ENCODE results near the gene PVALEF.

DNA sequence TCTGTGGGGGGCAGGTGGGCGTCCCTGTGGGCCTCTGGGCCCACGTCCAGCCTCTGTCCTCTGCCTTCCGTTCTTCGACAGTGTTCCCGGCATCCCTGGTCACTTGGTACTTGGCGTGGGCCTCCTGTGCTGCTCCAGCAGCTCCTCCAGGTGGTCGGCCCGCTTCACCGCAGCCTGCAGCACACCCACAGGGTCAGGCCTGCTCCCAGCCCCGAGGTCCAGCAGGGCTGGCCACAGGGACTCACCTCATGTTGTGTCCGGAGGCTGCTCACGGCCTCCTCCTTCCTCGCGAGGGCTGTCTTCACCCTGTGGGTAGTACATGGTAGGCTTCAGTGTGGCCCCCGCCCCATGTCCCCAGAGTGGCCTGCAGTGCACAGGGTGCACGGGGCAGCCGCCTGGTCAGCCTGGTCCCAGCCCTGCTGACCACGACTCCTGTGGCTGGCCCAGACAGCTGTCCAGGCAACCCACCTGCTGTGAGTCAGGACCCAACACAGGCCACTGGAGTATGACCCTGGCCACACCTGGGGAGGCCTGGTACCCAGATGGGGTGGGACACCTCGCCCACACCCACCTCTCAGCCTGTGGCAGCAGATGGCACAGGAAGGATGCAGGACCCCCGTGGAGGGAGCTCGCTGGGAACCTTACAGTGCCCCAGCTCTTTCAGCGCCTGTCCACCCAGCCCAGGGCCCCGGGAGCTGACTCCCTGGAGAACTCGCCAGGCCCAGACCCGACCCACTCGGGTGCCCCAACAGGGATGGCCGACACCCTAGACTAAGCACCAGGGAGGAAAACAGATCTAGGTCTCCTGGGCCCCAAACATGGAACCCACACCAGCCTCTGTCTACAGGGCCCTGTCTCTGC lies 24.6 kb downstream of the PVALEF start:
- TF ChIP-seq POLR2A (IDR thresholded peaks at IDR 0.05; ENCODE audit: low read length): no peak
- TF ChIP-seq GATA1 (IDR thresholded peaks at IDR 0.05; ENCODE audit: low read depth, low read length): no peak
